ENCODE data around the gene OLIG2. TPM values are rescaled to one million over a fixed set of nuclear protein-coding genes. Genes with fewer than 3 reads are reported as not detected.

The OLIG2 gene
- total and polyA plus RNA-seq, 2 experiments from 2014 or later: 0.15 to 1.4 TPM

- Histone ChIP-seq H3K36me3 (ENCODE audit: insufficient read depth) (no peaks in the 10 kb centered on the region), H3F3A (replicated peaks; ENCODE audit: low read depth) (no peaks in the 10 kb centered on the region), H4K20me1 (replicated peaks; ENCODE audit: insufficient read depth) (peaks cover 18% of the 10 kb centered on the region), H3K27ac (ENCODE audit: low read depth) (no peak overlapping the region), H3K79me2 (replicated peaks; ENCODE audit: insufficient read depth) (no peaks in the 10 kb centered on the region), H3K4me3 (peak overlapping the region; percentile 64), H3K27me3 (ENCODE audit: insufficient read depth) (peaks cover 98% of the 10 kb centered on the region), H2AFZ (peak overlapping the region; percentile 43; the same call in 1 of the 2 replicates), H3K4me1 (ENCODE audit: insufficient read depth) (peaks cover 45% of the 10 kb centered on the region), H3K9me2 (ENCODE audit: insufficient read depth) (no peaks in the 10 kb centered on the region), H3K4me2 (peak overlapping the region; percentile 88)
- ATAC-seq (no peak), DNase-seq (ENCODE audit: low spot score) (peak; percentile 52)
- Mint-ChIP-seq H3K36me3 (ENCODE audit: low read depth) (no peaks in the 10 kb centered on the region; the same call in 1 of the 3 replicates), H3K27me3 (ENCODE audit: insufficient read depth, low read depth, poor library complexity) (peaks cover 94% of the 10 kb centered on the region), H3K9me3 (peaks cover 3% of the 10 kb centered on the region; the same call in 2 of the 3 replicates), H3K4me3 (peak overlapping the region; percentile 53), H3K27ac (no peak overlapping the region), H3K4me1 (peaks cover 31% of the 10 kb centered on the region)
- TF ChIP-seq EZH2 (IDR thresholded peaks at IDR 0.05; ENCODE audit: low read depth, unreplicated experiment): peak; percentile 81
- TF ChIP-seq POLR2AphosphoS5 (IDR thresholded peaks at IDR 0.05; ENCODE audit: low read depth): no peak
These were observed 3.7 kb downstream of the OLIG2 start for GRCh38 chr21:33029385-33029921.

DNA sequence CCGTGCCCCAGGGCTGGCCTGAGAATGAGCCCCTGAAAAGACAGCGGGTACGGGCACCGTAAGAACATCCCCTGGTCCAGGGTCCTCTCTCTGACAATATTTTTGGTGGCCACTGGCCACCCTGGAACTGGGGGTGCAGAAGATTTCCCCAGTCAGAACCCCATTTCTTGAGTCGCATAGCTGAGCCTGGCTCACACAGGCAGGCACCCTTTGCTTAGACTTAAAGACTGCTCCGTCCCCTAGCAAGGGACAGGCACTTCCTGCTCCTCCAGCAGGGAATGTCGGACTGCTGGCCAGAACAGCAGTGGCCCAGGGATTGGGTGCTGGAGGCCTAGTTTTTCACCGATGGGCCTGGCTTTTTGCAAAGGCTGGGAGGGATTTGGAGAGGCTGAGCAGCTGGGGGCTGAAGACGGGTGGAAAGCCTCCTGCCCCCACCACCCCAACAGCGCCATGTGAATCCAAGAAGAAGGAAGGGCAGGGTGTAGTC lies 4.3 kb downstream of the OLIG2 start:
- Histone ChIP-seq H4K20me1 (replicated peaks; ENCODE audit: insufficient read depth) (peaks cover 18% of the 10 kb centered on the region), H3K79me2 (replicated peaks; ENCODE audit: insufficient read depth) (no peaks in the 10 kb centered on the region), H3K4me3 (peak overlapping the region; percentile 64), H2AFZ (no peak overlapping the region), H3K27me3 (ENCODE audit: insufficient read depth) (peaks cover 98% of the 10 kb centered on the region), H3K36me3 (ENCODE audit: insufficient read depth) (no peaks in the 10 kb centered on the region), H3F3A (replicated peaks; ENCODE audit: low read depth) (no peaks in the 10 kb centered on the region), H3K4me2 (peak overlapping the region; percentile 88), H3K4me1 (ENCODE audit: insufficient read depth) (peaks cover 46% of the 10 kb centered on the region), H3K27ac (ENCODE audit: low read depth) (no peak overlapping the region), H3K9me2 (ENCODE audit: insufficient read depth) (no peaks in the 10 kb centered on the region)
- DNase-seq (ENCODE audit: low spot score): peak; percentile 49
- TF ChIP-seq ZNF114 (CRISPR knock-in tag; IDR thresholded peaks at IDR 0.05) (no peak), EZH2 (IDR thresholded peaks at IDR 0.05; ENCODE audit: low read depth, unreplicated experiment) (peak; percentile 43)
- ATAC-seq: no peak
- Mint-ChIP-seq H3K4me1 (peaks cover 37% of the 10 kb centered on the region), H3K9me3 (peaks cover 3% of the 10 kb centered on the region; the same call in 2 of the 3 replicates), H3K27me3 (ENCODE audit: insufficient read depth, low read depth, poor library complexity) (peaks cover 94% of the 10 kb centered on the region), H3K4me3 (no peak overlapping the region), H3K36me3 (ENCODE audit: low read depth) (no peaks in the 10 kb centered on the region; the same call in 1 of the 3 replicates), H3K27ac (no peak overlapping the region)

DNA sequence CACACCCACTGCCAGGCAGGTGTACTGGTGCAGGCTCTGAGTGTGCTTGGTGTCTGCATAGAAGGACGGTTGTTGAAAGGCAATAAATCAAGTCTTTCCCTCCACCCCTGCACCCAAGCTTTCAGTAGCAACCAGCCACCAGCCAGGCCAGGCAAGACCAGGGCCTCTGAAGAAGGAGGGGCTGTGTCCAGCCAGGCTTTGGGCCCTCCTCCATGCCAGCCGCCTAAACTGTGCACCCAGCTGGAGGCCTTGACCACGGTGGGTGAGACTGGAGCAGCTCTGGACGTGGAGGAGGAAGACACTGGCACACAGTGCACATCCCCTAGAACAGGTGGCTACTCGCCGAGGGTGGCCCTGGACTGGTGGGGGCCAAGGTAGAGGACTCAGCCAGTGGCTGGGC lies 4.9 kb downstream of the OLIG2 start:
- H4K20me1 ChIP-seq (replicated peaks; ENCODE audit: insufficient read depth): peaks cover 18% of the 10 kb centered on the region
- Mint-ChIP-seq H3K4me3 (no peak overlapping the region), H3K27me3 (ENCODE audit: insufficient read depth, low read depth, poor library complexity) (peaks cover 96% of the 10 kb centered on the region), H3K4me1 (peaks cover 43% of the 10 kb centered on the region), H3K27ac (no peak overlapping the region), H3K36me3 (ENCODE audit: low read depth) (no peaks in the 10 kb centered on the region; the same call in 1 of the 3 replicates), H3K9me3 (peaks cover 3% of the 10 kb centered on the region; the same call in 2 of the 3 replicates)
- H3K4me1 ChIP-seq (ENCODE audit: insufficient read depth): peaks cover 51% of the 10 kb centered on the region
- no peak overlapping the region; the same call in 1 of the 2 replicates for H3K4me2 ChIP-seq
- DNase-seq (ENCODE audit: low spot score) (no peak), ATAC-seq (no peak)
- no peaks in the 10 kb centered on the region for H3K79me2 ChIP-seq (replicated peaks; ENCODE audit: insufficient read depth)
- H3F3A ChIP-seq (replicated peaks; ENCODE audit: low read depth): no peaks in the 10 kb centered on the region
- no peak for TF ChIP-seq STAT1 (IDR thresholded peaks at IDR 0.05; ENCODE audit: unreplicated experiment)
- TF ChIP-seq EZH2 (IDR thresholded peaks at IDR 0.05; ENCODE audit: low read depth, unreplicated experiment): no peak
- TF ChIP-seq, protein P1, sequence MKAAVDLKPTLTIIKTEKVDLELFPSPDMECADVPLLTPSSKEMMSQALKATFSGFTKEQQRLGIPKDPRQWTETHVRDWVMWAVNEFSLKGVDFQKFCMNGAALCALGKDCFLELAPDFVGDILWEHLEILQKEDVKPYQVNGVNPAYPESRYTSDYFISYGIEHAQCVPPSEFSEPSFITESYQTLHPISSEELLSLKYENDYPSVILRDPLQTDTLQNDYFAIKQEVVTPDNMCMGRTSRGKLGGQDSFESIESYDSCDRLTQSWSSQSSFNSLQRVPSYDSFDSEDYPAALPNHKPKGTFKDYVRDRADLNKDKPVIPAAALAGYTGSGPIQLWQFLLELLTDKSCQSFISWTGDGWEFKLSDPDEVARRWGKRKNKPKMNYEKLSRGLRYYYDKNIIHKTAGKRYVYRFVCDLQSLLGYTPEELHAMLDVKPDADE (IDR thresholded peaks at IDR 0.05): no peak
- no peak for TF ChIP-seq CTCF (conservative IDR thresholded peaks at IDR 0.05; ENCODE audit: low read depth in 2 of 2)
- no peak for TF ChIP-seq EZH2phosphoT487 (IDR thresholded peaks at IDR 0.05; ENCODE audit: unreplicated experiment)
- TF ChIP-seq REST (IDR thresholded peaks at IDR 0.05; ENCODE audit: unreplicated experiment): no peak
- no peak overlapping the region for H3K27ac ChIP-seq (ENCODE audit: low read depth)
- no peaks in the 10 kb centered on the region for H3K9me2 ChIP-seq (ENCODE audit: insufficient read depth)
- no peak overlapping the region for H3K4me3 ChIP-seq
- H3K27me3 ChIP-seq (ENCODE audit: insufficient read depth): peaks cover 100% of the 10 kb centered on the region
- no peak overlapping the region for H2AFZ ChIP-seq
- no peaks in the 10 kb centered on the region for H3K36me3 ChIP-seq (ENCODE audit: insufficient read depth)
